GM23338 (cell line): ENCODE measurements around the gene ZNF211. TPM values are rescaled to one million over a fixed set of nuclear protein-coding genes. Genes with fewer than 3 reads are reported as not detected.

ENCODE experiments used
- ATAC-seq: fragments of 200-7000 bp; cut with Tn5 transposase; 3 replicates; pipeline ENCODE4 v1.9.1; 2020
- DNase-seq: peaks from one replicate; pipeline ENCODE4 v3.0.0-alpha.2; 2015; ENCODE audit warnings: low spot score
- H2AFZ ChIP-seq: fragments of 200-600 bp; sonication (generic); 2 replicates; pipeline ENCODE4 v1.8.0; 2016; ENCODE audit warnings: antibody characterized with exemption, mild to moderate bottlenecking, moderate library complexity
- H3F3A ChIP-seq: fragments of 200-600 bp; sonication (generic); replicated peaks from 2 replicates; pipeline ENCODE4 v1.8.0; 2017; ENCODE audit warnings: antibody characterized with exemption, mixed run types, low read depth
- H3K27ac ChIP-seq: fragments of 200-600 bp; sonication (generic); 2 replicates; pipeline ENCODE4 v1.6.1; 2016; ENCODE audit warnings: low read depth
- H3K27me3 ChIP-seq: fragments of 200-600 bp; sonication (generic); 2 replicates; pipeline ENCODE4 v1.8.0; 2016; ENCODE audit warnings: mild to moderate bottlenecking, mixed run types, moderate library complexity; ENCODE audit not compliant: insufficient read depth
- H3K36me3 ChIP-seq: fragments of 200-600 bp; sonication (generic); 2 replicates; pipeline ENCODE4 v1.8.0; 2016; ENCODE audit warnings: mild to moderate bottlenecking; ENCODE audit not compliant: insufficient read depth
- H3K4me1 ChIP-seq: fragments of 200-600 bp; sonication (generic); 2 replicates; pipeline ENCODE4 v1.8.0; 2016; ENCODE audit warnings: mild to moderate bottlenecking, moderate library complexity; ENCODE audit not compliant: insufficient read depth
- H3K4me2 ChIP-seq: fragments of 200-600 bp; sonication (generic); 2 replicates; pipeline ENCODE4 v1.7.1; 2017; ENCODE audit warnings: mixed run types
- H3K4me3 ChIP-seq: fragments of 200-600 bp; sonication (generic); 2 replicates; pipeline ENCODE4 v1.6.1; 2016; ENCODE audit warnings: mixed run types
- H3K79me2 ChIP-seq: fragments of 200-600 bp; sonication (generic); replicated peaks from 2 replicates; pipeline ENCODE4 v1.8.0; 2017; ENCODE audit warnings: mild to moderate bottlenecking; ENCODE audit not compliant: insufficient read depth
- H3K9me2 ChIP-seq: fragments of 200-600 bp; sonication (generic); 2 replicates; pipeline ENCODE4 v1.8.0; 2017; ENCODE audit not compliant: insufficient read depth
- H4K20me1 ChIP-seq: fragments of 200-600 bp; sonication (generic); replicated peaks from 2 replicates; pipeline ENCODE4 v1.8.0; 2017; ENCODE audit warnings: mild to moderate bottlenecking; ENCODE audit not compliant: insufficient read depth
- H3K27ac Mint-ChIP-seq: 2 replicates; pipeline ENCODE4 v1.8.0; 2020; ENCODE audit warnings: inconsistent platforms, mild to moderate bottlenecking, moderate library complexity, mixed read lengths
- H3K27me3 Mint-ChIP-seq: 3 replicates; pipeline ENCODE4 v1.8.0; 2022; ENCODE audit warnings: low read depth, mild to moderate bottlenecking, moderate library complexity, mixed read lengths, inconsistent platforms; ENCODE audit not compliant: insufficient read depth, poor library complexity
- H3K36me3 Mint-ChIP-seq: 3 replicates; pipeline ENCODE4 v1.8.0; 2021; ENCODE audit warnings: low read depth, mild to moderate bottlenecking, inconsistent platforms, moderate library complexity, mixed read lengths
- H3K4me1 Mint-ChIP-seq: 3 replicates; pipeline ENCODE4 v1.8.0; 2020; ENCODE audit warnings: mild to moderate bottlenecking, inconsistent platforms, mixed read lengths
- H3K4me3 Mint-ChIP-seq: 3 replicates; pipeline ENCODE4 v1.8.0; 2021; ENCODE audit warnings: moderate library complexity, mild to moderate bottlenecking, inconsistent platforms, mixed read lengths
- H3K9me3 Mint-ChIP-seq: 3 replicates; pipeline ENCODE4 v1.8.0; 2020; ENCODE audit warnings: moderate library complexity, mild to moderate bottlenecking, inconsistent platforms, mixed read lengths
- CREB1 ChIP-seq: fragments of 250-450 bp; sonication (Bioruptor Pico); IDR thresholded peaks from 2 replicates; pipeline ENCODE4 v1.5.0; 2020; ENCODE audit warnings: low read depth, mild to moderate bottlenecking, moderate library complexity
- CTCF ChIP-seq, 2 experiments: fragments of 200-600 bp in 1 of 2; sonication (generic) in 1 of 2; conservative IDR thresholded peaks; 2 replicates each; pipeline versions ENCODE4 v1.5.1 to v1.6.1; 2016 to 2017; ENCODE audit warnings: antibody characterized with exemption in 2 of 2, low read depth in 2 of 2, mild to moderate bottlenecking in 2 of 2, moderate library complexity in 1 of 2
- ETS1 ChIP-seq: IDR thresholded peaks from 2 replicates; pipeline ENCODE4 v1.6.1; 2016; ENCODE audit warnings: antibody characterized with exemption
- EZH2 ChIP-seq: fragments of 200-600 bp; sonication (generic); IDR thresholded peaks from one replicate; pipeline ENCODE4 v1.8.0; 2017; ENCODE audit warnings: antibody characterized with exemption, mild to moderate bottlenecking, low read depth; ENCODE audit not compliant: unreplicated experiment
- EZH2phosphoT487 ChIP-seq: fragments of 200-600 bp; sonication (generic); IDR thresholded peaks from one replicate; pipeline ENCODE4 v1.8.1; 2018; ENCODE audit warnings: antibody characterized with exemption; ENCODE audit not compliant: unreplicated experiment
- POLR2AphosphoS5 ChIP-seq: IDR thresholded peaks from 2 replicates; pipeline ENCODE4 v1.6.1; 2016; ENCODE audit warnings: antibody characterized with exemption, low read depth
- REST ChIP-seq: IDR thresholded peaks from one replicate; pipeline ENCODE4 v1.6.1; 2018; ENCODE audit warnings: antibody characterized with exemption; ENCODE audit not compliant: unreplicated experiment
- ZNF114 ChIP-seq: fragments of 250-450 bp; sonication (Bioruptor Pico); IDR thresholded peaks from 2 replicates; pipeline ENCODE4 v1.5.0; 2020; ENCODE audit warnings: mild to moderate bottlenecking, moderate library complexity
- ZNF331 ChIP-seq: fragments of 250-450 bp; sonication (Bioruptor Pico); IDR thresholded peaks from 2 replicates; pipeline ENCODE4 v1.5.0; 2020; ENCODE audit warnings: low read depth, mild to moderate bottlenecking, moderate library complexity
- ZNF462 ChIP-seq: fragments of 250-450 bp; sonication (Bioruptor Pico); IDR thresholded peaks from 2 replicates; pipeline ENCODE4 v1.5.0; 2020; ENCODE audit warnings: mild to moderate bottlenecking, moderate library complexity
- polyA plus RNA-seq: library from polyadenylated mRNA; unstranded; fragments of >200 nt; fragmentation: Nextera tagmentation; extraction: Ambion mirVana; gene quantifications from 2 replicates; pipeline ENCODE4 v1.2.1, GENCODE V29; 2016
- total RNA-seq: library from RNA; depleted of rRNA; stranded (reverse); fragments of >200 nt; shearing (Covaris generic); gene quantifications from 2 replicates; pipeline ENCODE4 v1.2.3, GENCODE V29; 2014

ZNF211 gene
- total and polyA plus RNA-seq, 2 experiments from 2014 or later: 9.7 to 13.8 TPM

GRCh38 chr19:57675881-57676280 lies 42.9 kb downstream of the ZNF211 start:
- H4K20me1 ChIP-seq: no peaks in the 10 kb centered on the region
- H3K4me1 ChIP-seq: no peaks in the 10 kb centered on the region
- Mint-ChIP-seq H3K27me3 (peaks cover 10% of the 10 kb centered on the region), H3K27ac (no peak overlapping the region), H3K9me3 (no peaks in the 10 kb centered on the region; the same call in 2 of the 3 replicates), H3K4me3 (no peak overlapping the region), H3K4me1 (no peaks in the 10 kb centered on the region), H3K36me3 (no peaks in the 10 kb centered on the region)
- no peaks in the 10 kb centered on the region for H3K36me3 ChIP-seq
- peaks cover 2% of the 10 kb centered on the region for H3K9me2 ChIP-seq
- H3K79me2 ChIP-seq: no peaks in the 10 kb centered on the region
- H3K27ac ChIP-seq: no peak overlapping the region
- H2AFZ ChIP-seq: no peak overlapping the region
- no peak overlapping the region for H3K4me3 ChIP-seq
- no peak overlapping the region for H3K4me2 ChIP-seq
- no peak for TF ChIP-seq POLR2AphosphoS5
- TF ChIP-seq ZNF462: no peak
- no peak for TF ChIP-seq EZH2phosphoT487
- no peak for TF ChIP-seq ZNF114
- no peak for TF ChIP-seq CTCF (conservative IDR thresholded peaks at IDR 0.05; ENCODE audit: low read depth in 2 of 2)
- no peak for TF ChIP-seq ZNF331
- no peak for TF ChIP-seq CREB1 (CRISPR knock-in tag)
- no peak for TF ChIP-seq REST
- no peak for TF ChIP-seq ETS1
- TF ChIP-seq EZH2: no peak
- ATAC-seq (no peak), DNase-seq (no peak)
- H3F3A ChIP-seq: no peaks in the 10 kb centered on the region
- H3K27me3 ChIP-seq: peaks cover 36% of the 10 kb centered on the region
